HG02759 (cell line): ENCODE measurements around the gene FAM53B.
A peak's percentile ranks its signal among the peaks of the same experiment; 100 is the strongest.
"Not testable (repeated sequence)": the region's sequence is repeated elsewhere in the genome, so short reads cannot be mapped to it uniquely, and the experiment has no call there.

Experiments used
- ATAC-seq: cut with Tn5 transposase; IDR thresholded peaks from one replicate; pipeline ENCODE4 v1.9.1; 2021; ENCODE audit warnings: mild to moderate bottlenecking, moderate library complexity; ENCODE audit not compliant: unreplicated experiment

The FAM53B gene

DNA sequence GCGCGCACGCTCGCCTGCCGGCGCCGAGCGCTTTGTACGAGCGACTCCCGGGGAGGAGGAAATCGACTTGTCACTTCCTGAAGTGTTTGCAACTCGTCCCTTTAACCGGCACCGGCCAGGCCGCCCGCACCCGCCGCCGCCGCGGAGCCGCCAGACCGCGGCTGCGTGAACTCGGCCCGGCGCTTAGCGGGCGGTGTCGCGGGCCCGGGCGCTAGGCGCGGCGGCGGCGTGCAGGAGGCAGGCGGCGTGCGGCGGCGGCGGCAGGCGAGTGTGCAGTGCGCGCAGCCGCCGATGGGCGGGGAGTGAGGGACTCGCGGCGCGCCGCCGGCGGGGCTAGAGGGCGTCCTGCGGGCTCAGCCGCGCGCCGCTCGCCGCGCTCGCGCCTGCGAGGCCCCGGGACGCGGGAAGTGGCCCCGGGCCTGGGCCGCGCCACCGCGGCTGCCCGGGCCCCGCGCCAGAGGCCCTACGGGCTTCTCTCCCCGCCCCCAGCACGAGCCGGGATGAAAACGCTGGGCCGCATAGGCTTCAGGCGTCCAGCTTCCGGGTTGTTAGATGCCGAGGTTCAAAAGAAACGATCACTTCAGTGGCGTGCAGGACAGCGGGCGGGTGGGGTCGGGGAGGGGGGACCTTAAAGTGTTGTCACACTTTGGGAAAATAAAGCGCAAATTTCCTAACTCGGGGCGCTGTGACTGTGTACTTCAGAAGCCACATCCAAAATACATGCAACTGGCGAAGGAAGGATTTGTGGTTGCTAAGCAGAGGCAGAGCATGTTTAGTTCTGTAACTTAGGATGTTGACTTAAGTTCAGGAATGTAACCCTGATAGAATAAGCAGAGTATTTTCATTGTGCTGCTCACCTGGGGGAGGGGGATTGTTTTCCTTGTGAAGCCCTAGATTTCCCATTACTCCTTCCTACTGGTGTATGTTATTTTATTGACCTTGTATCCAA, at the start of gene FAM53B:
Gene FAM53B, minus strand, starts transcription at position 277 of the 949 bp plus-strand sequence. CDS start 37,665 bp downstream, outside the sequence.
- peak; percentile 75 for ATAC-seq

- ATAC-seq, result no peak
Observed at GRCh38 chr10:124792998-124793352, 48.8 kb upstream of the FAM53B start.

- peak; percentile 90 for ATAC-seq
Observed at GRCh38 chr10:124791547-124792348, 47.6 kb upstream of the FAM53B start, which contains the start of gene EEF1AKMT2. TSS of gene EEF1AKMT2 (minus strand) at chr10:124791887. CDS start at chr10:124791833, 54 bp downstream.

- ATAC-seq, result not testable (repeated sequence)
Observed at GRCh38 chr10:124782900-124783299, 38.7 kb upstream of the FAM53B start.

- ATAC-seq, result no peak
Observed at GRCh38 chr10:124768791-124769190, 24.6 kb upstream of the FAM53B start.

DNA sequence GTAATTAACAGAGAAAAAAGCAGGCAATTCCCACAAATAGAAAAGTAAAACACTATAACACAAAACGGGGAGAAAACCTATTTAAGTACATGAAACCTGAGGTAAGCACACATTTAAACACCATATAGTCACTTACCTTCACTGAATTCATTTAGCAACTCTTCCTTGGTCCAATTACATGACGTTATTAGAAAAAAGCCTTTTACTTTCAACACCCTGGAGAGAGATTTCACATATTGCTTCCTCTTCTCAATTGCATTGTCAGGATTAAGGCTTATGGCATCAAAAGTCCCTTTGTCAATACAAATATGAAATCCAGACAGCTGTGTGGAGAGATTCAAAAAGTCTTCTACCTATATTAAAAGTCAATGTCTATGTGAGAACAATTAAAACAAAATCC, 21.1 kb upstream of the FAM53B start:
- no peak for ATAC-seq

DNA sequence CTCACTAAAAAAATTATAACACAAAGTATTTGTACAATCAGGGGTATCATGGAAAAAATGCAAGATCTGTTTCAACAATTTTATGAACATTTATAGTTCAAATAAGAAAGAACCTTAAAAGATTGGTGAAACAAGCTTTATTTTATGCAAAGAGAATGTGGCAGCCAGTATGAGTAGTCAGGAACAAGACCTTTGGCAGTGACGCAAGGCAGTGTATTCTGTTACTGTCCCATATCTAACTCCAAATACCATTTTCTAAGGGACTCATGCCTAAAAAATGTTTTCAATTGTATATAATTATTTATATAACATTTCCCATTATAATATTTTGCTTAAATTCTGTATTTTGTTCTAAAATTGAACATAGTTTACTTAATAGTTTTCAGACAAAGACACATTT, 19.1 kb upstream of the FAM53B start:
- ATAC-seq, result no peak

DNA sequence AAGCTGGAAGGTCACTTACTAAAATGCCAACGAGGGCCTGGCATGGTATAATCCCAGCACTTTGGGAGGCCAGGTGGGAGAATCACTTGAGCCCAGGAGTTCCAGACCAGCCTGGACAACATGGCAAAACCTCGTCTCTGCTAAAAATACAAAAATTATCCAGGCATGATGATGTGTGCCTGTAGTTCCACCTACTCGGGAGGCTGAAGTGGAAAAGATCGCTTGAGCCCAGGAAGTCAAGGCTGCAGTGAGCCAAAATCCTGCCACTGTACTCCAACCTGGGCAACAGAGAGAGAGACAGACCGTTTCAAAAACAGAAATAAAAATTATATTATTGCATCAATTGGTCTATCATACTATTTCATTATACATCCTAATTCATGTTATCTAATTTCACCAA, 18.1 kb upstream of the FAM53B start:
- ATAC-seq, result no peak

GRCh38 chr10:124756156-124756903, 12.2 kb upstream of the FAM53B start:
- ATAC-seq, result no peak

- no peak for ATAC-seq
Observed at GRCh38 chr10:124755581-124755980, 11.4 kb upstream of the FAM53B start.

DNA sequence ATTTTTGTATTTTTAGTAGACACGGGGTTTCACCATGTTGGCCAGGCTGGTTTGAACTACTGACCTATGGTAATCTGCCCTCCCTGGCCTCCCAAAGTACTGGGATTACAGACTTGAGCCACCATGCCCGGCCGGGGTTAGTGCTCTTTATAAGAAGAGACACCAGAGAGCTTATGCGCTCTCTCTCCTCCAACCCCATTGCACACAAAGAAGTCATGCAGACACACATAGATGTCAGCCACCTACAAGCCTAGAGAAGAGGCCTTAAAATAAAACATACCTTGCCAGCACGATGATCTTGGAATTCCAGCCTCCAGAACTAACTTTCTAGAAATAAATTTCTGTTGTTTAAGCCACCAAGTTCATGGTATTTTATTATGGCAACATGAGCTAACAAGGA, 10.0 kb upstream of the FAM53B start:
- ATAC-seq, result no peak

DNA sequence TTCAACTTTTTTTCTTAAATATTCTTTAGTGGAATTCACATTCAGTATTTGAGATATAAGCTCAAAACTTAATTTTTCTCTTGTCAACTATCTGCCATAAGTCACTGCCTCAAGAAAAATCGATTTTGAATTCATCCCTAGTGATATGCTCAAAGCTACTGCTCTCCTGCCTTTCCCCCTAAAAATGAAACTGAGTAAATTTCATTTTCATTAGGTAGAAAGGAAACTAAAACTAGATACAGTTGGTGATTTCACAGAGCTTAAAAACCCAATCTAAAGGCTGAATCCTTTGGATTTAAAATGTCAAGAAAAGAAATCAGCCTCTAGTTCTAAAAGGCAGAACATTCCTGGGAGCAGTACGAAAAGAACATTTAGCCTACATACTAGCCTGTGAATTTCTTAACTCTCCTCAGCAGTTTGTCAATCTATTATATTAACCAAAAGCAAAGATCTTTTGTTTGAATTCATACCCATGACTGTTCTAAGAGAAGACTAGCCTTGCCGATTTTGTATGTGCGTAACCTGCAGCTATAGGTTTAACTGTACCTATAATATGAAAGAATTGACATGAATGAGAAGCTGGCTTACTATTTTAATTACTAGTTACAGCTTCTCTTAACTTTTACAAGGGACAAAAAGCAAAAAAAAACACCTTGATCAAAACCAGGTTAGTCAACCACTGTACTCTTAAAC, 4.9 kb upstream of the FAM53B start:
- ATAC-seq, result no peak

DNA sequence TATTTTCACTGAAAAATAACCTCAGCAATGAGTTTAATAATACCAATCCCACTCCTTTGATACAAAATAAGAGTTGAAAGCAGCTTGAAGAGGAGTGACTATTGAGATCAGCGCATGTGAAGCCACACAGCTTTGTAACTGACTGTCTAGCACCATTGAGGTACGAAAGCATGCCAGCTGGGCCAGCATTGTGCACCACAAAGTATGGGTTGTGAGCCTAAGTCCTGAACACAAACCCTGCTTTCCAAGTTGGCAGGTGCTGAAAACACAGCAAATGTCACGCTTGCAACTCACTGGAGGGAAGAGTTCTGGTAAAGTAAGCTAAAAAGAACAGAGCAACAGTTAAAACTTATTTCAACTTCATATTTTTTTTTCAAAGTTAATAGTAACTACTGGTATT, 4.0 kb upstream of the FAM53B start:
- no peak for ATAC-seq

- no peak for ATAC-seq
Observed at GRCh38 chr10:124747745-124748144, 3.6 kb upstream of the FAM53B start.

GRCh38 chr10:124746992-124747391, 2.8 kb upstream of the FAM53B start:
- no peak for ATAC-seq

DNA sequence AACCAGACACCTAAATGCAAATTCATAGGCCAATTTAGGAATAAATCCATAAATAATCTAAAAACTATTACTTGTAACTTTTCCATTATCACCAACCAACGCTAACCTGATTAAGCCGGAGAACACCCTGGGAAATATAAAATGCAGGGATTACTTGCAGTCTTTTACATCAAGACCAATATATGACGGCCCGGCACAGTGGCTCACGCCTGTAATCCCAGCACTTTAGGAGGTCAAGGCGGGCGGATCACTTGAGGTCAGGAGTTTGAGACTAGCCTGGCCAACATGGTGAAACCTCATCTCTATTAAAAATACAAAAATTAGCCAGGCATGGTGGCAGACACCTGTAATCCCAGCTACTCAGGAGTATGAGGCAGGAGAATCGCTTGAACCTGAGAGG, 2.3 kb upstream of the FAM53B start:
- ATAC-seq, result not testable (repeated sequence)

- ATAC-seq, result no peak
Observed at GRCh38 chr10:124745673-124746072, 1.5 kb upstream of the FAM53B start.

DNA sequence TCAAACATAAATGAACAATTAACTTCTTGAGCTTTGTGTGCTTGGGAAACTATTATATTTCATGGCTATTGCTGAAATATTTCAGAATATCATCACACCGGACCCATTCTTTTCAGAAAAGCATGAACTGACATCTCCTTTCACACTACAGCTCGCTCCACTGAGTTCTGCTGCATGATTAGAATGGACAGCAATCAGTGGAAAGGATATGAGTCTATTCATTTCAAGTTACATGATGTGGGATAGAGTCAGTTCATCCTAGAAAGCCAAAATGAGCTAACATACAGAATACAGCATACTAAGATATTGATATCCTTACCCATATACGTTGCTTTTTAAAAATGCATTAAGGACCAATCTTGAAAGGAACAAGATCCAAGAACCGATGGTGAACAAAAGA, 1.1 kb upstream of the FAM53B start:
- ATAC-seq, result no peak

- peak; percentile 29 for ATAC-seq
Observed at GRCh38 chr10:124743191-124744101, 732 bp downstream of the FAM53B start.
